Stomach (tissue), 9 donors: ENCODE results near the gene TRIM9. TPM values are rescaled to one million over a fixed set of nuclear protein-coding genes. Genes with fewer than 3 reads are reported as not detected.

Experiments
- DNase-seq, 2 donors: peaks; one replicate each; pipeline versions ENCODE4 v3.0.0 to v3.0.0-alpha.2; 2013 to 2019
- H3K27ac ChIP-seq, 5 donors: fragments of 200-600 bp in 4 of 5; sonication (generic) in 4 of 5; one replicate each; pipeline ENCODE4 v1.5.1; 2013 to 2019; ENCODE audit warnings: mild to moderate bottlenecking in 1 of 5, moderate library complexity in 1 of 5
- H3K27me3 ChIP-seq, 3 donors: fragments of 200-600 bp; sonication (generic); one replicate each; pipeline ENCODE4 v1.5.1; 2017 to 2019; ENCODE audit warnings: mixed run types in 1 of 3
- H3K36me3 ChIP-seq, 4 donors: fragments of 200-600 bp; sonication (generic); 1 replicate in 3 of 4; 2 replicates in 1 of 4; pipeline ENCODE4 v1.5.1; 2016 to 2019
- H3K4me1 ChIP-seq, 4 donors: fragments of 200-600 bp; sonication (generic); one replicate each; pipeline ENCODE4 v1.5.1; 2016 to 2019
- H3K4me3 ChIP-seq, 4 donors: fragments of 200-600 bp; sonication (generic) in 3 of 4; one replicate each; pipeline ENCODE4 v1.5.1; 2016 to 2019; ENCODE audit warnings: mild to moderate bottlenecking in 1 of 4
- H3K9me3 ChIP-seq, 4 donors: fragments of 200-600 bp; sonication (generic); one replicate each; pipeline ENCODE4 v1.5.1; 2016 to 2019
- EP300 ChIP-seq: sonication (generic); formaldehyde crosslinking; IDR thresholded peaks from one replicate; pipeline ENCODE4 v1.6.1; 2017; ENCODE audit warnings: antibody characterized with exemption
- POLR2A ChIP-seq, 4 donors: fragments of 450-650 bp; IDR thresholded peaks; one replicate each; pipeline ENCODE4 v1.6.1; 2016; ENCODE audit warnings: antibody characterized with exemption in 4 of 4, control low read depth in 2 of 4, mild to moderate bottlenecking in 1 of 4, moderate library complexity in 1 of 4
- POLR2AphosphoS5 ChIP-seq, 3 donors: sonication (generic); formaldehyde crosslinking; IDR thresholded peaks; one replicate each; pipeline ENCODE4 v1.6.1; 2016; ENCODE audit warnings: antibody characterized with exemption in 3 of 3
- WGBS, 5 donors: extraction: QIAGEN DNeasy Blood & Tissue Kit in 3 of 5; methylation state at CpG; one replicate each; pipeline versions ENCODE4 v1.1.5 to v1.1.7; 2013 to 2018; 5-methylcytosine and 5-hydroxymethylcytosine counted together
- intact Hi-C: fragments of 100-400 bp; cut with DNase I; formaldehyde crosslinking; loops from one replicate; pipeline ENCODE4 v1.15.1; 2023; ENCODE audit warnings: low total_unique reads
- polyA plus RNA-seq, 3 donors: library from polyadenylated mRNA; stranded (reverse); fragments of 200-250 nt; gene quantifications; one replicate each; pipeline ENCODE4 v1.2.3, GENCODE V29; 2013
- total RNA-seq, 5 donors: library from RNA; depleted of rRNA; stranded (reverse); fragments of >200 nt; gene quantifications; one replicate each; pipeline versions ENCODE4 v1.1.0 to v1.2.3, GENCODE V29; 2014 to 2016
- TF ChIP-seq, protein P1 (sequence below), 7 experiments: fragments of 450-650 bp in 4 of 7; fragments of 200-600 bp in 3 of 7; sonication (generic) in 3 of 7; IDR thresholded peaks; one replicate each; pipeline ENCODE4 v1.5.1; 2016 to 2019; ENCODE audit warnings: antibody characterized with exemption in 7 of 7, control low read depth in 2 of 7, mild to moderate bottlenecking in 1 of 7
- donor health status: healthy with polysubstance abuse.
- donor health status: Bipolar disorder and iron deficiency.
- donor health status: healthy.

Gene TRIM9
- total and polyA plus RNA-seq, 8 donors, result 0.45 to 15.1 (median 1.2) TPM

DNA sequence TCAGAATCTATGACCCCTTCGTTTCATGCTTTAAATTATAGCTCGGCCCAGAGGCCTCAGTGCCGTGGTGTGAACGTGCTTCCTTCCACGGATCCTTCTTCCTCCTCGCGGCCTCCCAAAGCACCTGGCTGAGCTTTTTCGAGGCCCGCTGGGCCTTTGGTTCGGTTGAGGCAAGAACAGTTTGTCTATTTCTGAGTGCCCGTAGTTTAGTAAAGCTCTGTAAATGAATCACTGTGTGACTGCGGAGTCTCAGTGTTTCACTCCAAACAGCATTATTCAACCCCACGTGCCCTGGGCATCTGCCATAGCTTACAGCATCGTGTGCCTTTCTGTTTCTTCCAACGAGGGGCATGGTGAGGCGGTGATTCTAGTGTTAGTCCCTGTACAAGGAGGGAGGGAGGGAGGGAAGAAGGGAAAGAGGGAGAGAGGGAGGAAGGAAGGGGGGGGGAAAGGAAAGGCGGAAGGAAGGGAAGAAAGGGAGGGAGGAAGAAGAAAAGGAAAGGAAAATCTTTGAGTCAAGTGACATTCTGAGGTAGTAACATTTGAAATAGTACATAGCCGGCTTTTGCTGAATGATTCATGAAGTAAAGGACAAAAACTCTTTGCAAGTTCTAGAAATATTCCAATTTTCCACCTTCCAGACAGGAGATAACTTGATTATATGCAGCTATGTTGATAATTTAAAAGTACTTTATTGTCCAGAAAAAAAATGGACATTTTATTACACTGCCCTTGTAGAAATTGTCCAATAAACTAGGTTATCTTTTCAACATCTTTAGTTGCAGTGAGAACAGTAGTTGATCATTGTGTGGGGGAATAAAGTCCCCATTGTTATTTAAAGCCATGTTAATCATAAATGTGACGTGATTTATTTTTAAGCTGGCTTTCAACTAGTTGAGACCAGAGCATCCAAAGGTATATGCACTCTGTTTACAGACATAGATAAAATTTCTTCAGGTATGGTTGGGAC, 1.2 kb upstream of the TRIM9 start:
- 15 to 22% (median 18%) methylated on average over 19 of the region's 19 CpGs for WGBS, 5 donors
- intact Hi-C loops, result no loop called here

DNA sequence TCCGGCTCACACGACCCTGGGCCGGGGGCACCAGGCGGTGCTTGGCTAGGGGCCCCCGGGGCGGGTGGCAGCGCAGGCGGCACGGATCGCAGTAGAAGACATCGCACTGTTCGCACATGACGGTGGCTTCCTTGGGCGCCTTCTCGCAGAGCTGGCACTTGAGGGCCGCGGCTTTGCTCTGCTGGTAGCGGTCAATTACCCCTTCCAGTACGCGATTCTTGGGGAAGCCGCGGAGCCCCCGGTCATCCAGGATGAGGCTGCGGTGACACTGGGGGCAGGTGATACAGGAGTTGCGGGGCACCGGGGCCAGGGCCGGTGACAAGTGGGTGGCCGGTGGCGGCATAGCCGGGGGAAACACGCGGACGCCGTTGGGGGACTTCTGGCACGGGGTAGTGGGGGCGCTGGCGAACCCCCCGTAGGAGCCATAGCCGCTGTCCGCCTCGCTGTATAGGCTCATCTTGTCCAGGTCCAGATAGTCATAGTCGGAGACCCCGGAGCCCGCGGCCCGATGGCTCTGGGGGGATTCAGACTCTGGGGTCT, 553 bp downstream of the TRIM9 start:
- Histone ChIP-seq H3K36me3 (no peaks in the 10 kb centered on the region), H3K4me1 (peaks cover 23 to 36% (median 29%) of the 10 kb centered on the region in 4 donors), H3K4me3 (peak overlapping the region; percentile 59 to 77 (median 70)), H3K27ac (peak overlapping the region in 2 of 5 donors; percentile 81 to 82), H3K27me3 (peaks cover 0 to 54% (median 36%) of the 10 kb centered on the region in 3 donors), H3K9me3 (no peaks in the 10 kb centered on the region)
- DNase-seq, result peak in 1 of 2 donors; percentile 33
- WGBS, 5 donors, result 1 to 6% (median 4%) methylated on average over 24 to 46 of the region's 46 CpGs
- intact Hi-C loops, result no loop called here
- TF ChIP-seq POLR2AphosphoS5 (IDR thresholded peaks at IDR 0.05) (no peak), POLR2A (IDR thresholded peaks at IDR 0.05) (no peak), EP300 (no peak)
- TF ChIP-seq, protein P1, sequence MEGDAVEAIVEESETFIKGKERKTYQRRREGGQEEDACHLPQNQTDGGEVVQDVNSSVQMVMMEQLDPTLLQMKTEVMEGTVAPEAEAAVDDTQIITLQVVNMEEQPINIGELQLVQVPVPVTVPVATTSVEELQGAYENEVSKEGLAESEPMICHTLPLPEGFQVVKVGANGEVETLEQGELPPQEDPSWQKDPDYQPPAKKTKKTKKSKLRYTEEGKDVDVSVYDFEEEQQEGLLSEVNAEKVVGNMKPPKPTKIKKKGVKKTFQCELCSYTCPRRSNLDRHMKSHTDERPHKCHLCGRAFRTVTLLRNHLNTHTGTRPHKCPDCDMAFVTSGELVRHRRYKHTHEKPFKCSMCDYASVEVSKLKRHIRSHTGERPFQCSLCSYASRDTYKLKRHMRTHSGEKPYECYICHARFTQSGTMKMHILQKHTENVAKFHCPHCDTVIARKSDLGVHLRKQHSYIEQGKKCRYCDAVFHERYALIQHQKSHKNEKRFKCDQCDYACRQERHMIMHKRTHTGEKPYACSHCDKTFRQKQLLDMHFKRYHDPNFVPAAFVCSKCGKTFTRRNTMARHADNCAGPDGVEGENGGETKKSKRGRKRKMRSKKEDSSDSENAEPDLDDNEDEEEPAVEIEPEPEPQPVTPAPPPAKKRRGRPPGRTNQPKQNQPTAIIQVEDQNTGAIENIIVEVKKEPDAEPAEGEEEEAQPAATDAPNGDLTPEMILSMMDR (IDR thresholded peaks at IDR 0.05), result no peak

More for the DNA sequence above, 1.2 kb upstream of the TRIM9 start:
- peaks cover 0 to 60% (median 36%) of the 10 kb centered on the region in 3 donors for H3K27me3 ChIP-seq
- H3K27ac ChIP-seq, result peak overlapping the region in 4 of 5 donors; percentile 63 to 82 (median 74)
- H3K36me3 ChIP-seq, result no peaks in the 10 kb centered on the region
- peak in 1 of 2 donors; percentile 61 for DNase-seq
- no peaks in the 10 kb centered on the region for H3K9me3 ChIP-seq
- TF ChIP-seq POLR2AphosphoS5 (IDR thresholded peaks at IDR 0.05), result peak in 1 of 3 donors; percentile 12
- no peak for TF ChIP-seq POLR2A (IDR thresholded peaks at IDR 0.05)
- peaks cover 23 to 36% (median 29%) of the 10 kb centered on the region in 4 donors for H3K4me1 ChIP-seq
- H3K4me3 ChIP-seq, result peak overlapping the region; percentile 59 to 77 (median 70)

DNA sequence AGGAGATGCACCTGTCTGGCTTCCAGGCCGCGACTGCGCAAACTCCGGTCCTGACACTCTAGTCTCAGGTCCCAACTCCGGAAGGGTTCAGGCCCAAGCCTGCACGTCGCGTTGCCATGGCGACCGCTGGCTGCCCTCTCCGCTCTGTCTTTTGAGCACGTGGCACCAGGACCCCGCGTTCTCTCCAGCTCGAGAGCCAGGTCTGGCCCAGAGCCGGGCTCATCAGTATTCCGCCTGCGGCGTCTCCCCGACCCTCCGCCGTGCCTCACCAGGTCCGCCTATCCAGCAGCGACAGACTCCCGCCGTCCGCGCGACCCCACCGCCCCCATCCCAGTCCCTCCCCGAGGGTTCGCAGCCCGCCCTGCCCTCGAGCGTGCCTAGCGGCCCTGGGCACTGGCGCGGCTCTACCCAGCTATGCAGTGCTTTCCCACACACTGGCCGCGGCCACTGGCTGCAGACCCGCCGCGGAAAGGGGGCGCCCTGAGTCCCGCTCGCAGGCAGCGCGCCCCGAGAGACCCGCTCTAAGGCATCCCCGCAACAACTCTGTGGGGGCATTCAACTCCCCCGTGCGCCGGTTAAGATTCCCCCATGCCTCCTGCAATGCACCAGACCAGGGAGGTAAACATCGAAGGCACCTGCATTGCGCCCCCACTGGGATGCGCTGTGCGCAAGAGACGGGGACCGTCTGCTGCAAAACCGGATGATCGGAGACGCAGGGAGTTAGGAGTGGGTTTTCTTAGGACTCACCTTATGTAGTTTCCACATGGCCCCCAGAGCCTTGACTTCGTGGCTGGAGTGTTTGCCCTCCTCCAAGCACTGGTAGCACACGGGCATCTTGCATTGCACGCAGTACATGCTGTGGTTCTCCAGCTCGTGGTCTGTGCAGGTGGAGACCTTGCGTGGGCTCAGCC, 1.3 kb downstream of the TRIM9 start:
- H3K9me3 ChIP-seq, result no peaks in the 10 kb centered on the region
- no peak overlapping the region for H3K27ac ChIP-seq
- H3K4me1 ChIP-seq, result peaks cover 23 to 36% (median 29%) of the 10 kb centered on the region in 4 donors
- H3K4me3 ChIP-seq, result peak overlapping the region; percentile 59 to 77 (median 70)
- intact Hi-C loops, result no loop called here
- H3K36me3 ChIP-seq, result no peaks in the 10 kb centered on the region
- 8 to 15% (median 13%) methylated on average over 45 to 68 of the region's 68 CpGs for WGBS, 5 donors
- peak in 1 of 2 donors; percentile 61 for DNase-seq
- peaks cover 0 to 52% (median 36%) of the 10 kb centered on the region in 3 donors for H3K27me3 ChIP-seq
- TF ChIP-seq EP300 (no peak), POLR2AphosphoS5 (IDR thresholded peaks at IDR 0.05) (no peak), POLR2A (IDR thresholded peaks at IDR 0.05) (no peak)
- TF ChIP-seq, protein P1 (IDR thresholded peaks at IDR 0.05), result no peak

DNA sequence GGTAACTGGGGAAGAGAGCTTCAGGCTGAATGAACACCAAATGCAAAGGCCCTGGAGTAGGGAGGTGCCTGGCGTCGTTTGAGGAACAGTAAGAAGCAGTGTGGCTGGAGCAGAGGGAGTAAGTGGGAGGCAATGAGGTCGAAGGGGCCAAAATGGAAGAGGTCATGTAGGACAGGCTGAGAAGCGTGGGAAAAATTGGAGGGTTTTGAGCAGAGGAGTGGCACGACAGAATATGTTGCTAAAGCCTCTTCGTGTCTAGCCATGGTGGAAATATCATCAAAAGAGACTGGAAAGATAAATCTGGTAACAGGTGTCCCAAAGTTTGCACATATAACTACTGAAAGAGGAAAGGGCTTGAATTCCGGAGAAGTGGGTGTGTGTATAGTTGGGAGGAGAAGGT, 1.9 kb downstream of the TRIM9 start:
- no peak for DNase-seq
- peak overlapping the region in 2 of 4 donors; percentile 59 to 75 for H3K4me3 ChIP-seq
- peaks cover 0 to 51% (median 36%) of the 10 kb centered on the region in 3 donors for H3K27me3 ChIP-seq
- H3K9me3 ChIP-seq, result no peaks in the 10 kb centered on the region
- H3K27ac ChIP-seq, result no peak overlapping the region
- intact Hi-C loops, result no loop called here
- WGBS, 5 donors, result 70 to 81% (median 75%) methylated on average over 7 of the region's 7 CpGs
- TF ChIP-seq POLR2A (IDR thresholded peaks at IDR 0.05), result no peak
- TF ChIP-seq EP300, result no peak
- no peak for TF ChIP-seq POLR2AphosphoS5 (IDR thresholded peaks at IDR 0.05)
- TF ChIP-seq, protein P1 (IDR thresholded peaks at IDR 0.05), result no peak
- peaks cover 23 to 36% (median 29%) of the 10 kb centered on the region in 4 donors for H3K4me1 ChIP-seq
- no peaks in the 10 kb centered on the region for H3K36me3 ChIP-seq
